ENCODE measurements around the gene CFAP45.
A peak's percentile ranks its signal among the peaks of the same experiment; 100 is the strongest.

Gene CFAP45

DNA sequence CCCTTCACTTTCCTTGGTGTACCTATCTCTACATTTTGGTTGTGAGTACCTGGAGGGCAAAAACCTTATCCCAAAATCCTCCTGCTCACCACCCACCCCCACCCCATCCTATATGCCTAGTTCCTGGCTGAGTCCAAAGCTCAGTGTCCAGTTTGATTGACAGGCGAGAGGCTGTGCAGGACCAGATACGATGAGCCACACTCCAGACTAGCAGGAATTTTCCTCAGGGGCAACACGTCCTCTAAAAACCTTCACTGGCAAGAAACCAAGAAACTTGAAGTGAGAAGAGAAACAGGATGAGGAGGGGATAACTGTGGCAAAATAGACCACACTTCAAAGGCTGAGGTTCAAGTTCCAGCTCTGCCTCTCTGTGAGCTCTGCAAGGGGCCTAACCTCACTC lies 74.4 kb downstream of the CFAP45 start:
- peak in 1 of 5 experiments; percentile 11 for DNase-seq

DNA sequence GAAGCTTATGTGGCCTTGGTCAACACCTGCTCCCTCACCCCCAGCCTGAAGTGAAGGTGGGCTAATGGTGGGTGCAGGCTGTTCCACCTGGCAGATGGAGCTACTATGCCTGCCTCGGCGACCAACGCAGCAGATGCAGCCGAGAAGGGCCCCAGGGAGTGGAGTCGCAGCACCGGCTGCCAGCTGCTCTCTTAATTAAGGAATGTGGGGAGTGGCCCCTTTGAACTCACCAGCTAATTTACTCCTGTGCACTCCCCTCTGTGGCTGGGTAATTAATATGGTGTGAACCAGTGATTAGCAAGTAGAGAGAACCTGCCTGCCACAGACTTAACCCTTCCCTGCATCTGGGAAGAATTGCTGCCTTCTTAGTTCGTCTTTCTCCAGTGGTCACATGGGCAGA lies 76.6 kb downstream of the CFAP45 start:
- no peak for DNase-seq

Measured in T-helper 2 cell (primary cell).